HepG2 (cell line): ENCODE results near the gene ZFPM1. TPM values are rescaled to one million over a fixed set of nuclear protein-coding genes. Genes with fewer than 3 reads are reported as not detected.
A peak's percentile ranks its signal among the peaks of the same experiment; 100 is the strongest.

Experiments
- ATAC-seq: fragments of 200-7000 bp; cut with Tn5 transposase; 3 replicates; pipeline ENCODE4 v1.9.1; 2020; ENCODE audit warnings: mild to moderate bottlenecking, moderate library complexity
- BruUV-seq: library from RNA; stranded (reverse); fragments of 400-500 nt; replicated peaks from 2 replicates; lab custom pipeline; 2021; lab: Mats Ljungman, UMichigan
- CTCF ChIA-PET: fragments of 300-600 bp; formaldehyde crosslinking; extraction: SDS; loops from one replicate; lab custom pipeline; 2021; ENCODE audit warnings: low total read pairs, inconsistent platforms, low intra/inter-chr PET ratio; lab: Yijun Ruan, JAX
- POLR2A ChIA-PET: fragments of 350-600 bp; sonication (Branson Sonifier 250); formaldehyde crosslinking; loops from one replicate; lab custom pipeline; 2020; ENCODE audit warnings: antibody characterized with exemption, inconsistent platforms; lab: Yijun Ruan, JAX
- DNase-seq: peaks from one replicate; pipeline ENCODE4 v3.0.0-alpha.2; 2015; ENCODE audit warnings: low spot score
- FAIRE-seq: peaks from 3 replicates; lab custom pipeline; 2011; peaks lifted over from hg19 to GRCh38; lab: Jason Lieb, UNC
- H2AFZ ChIP-seq: one replicate; pipeline ENCODE4 v1.6.1; 2011; ENCODE audit warnings: low read length, inconsistent platforms
- H3K27ac ChIP-seq: fragments of 300-600 bp; 3 replicates; pipeline ENCODE4 v1.8.0; 2011; ENCODE audit warnings: mixed run types, mild to moderate bottlenecking, mixed read lengths, low read length, inconsistent platforms; ENCODE audit not compliant: insufficient read depth; ENCODE audit errors: extremely low read length
- H3K27me3 ChIP-seq, 2 experiments: fragments of 200-600 bp in 1 of 2; 2 replicates in 1 of 2; 3 replicates in 1 of 2; pipeline versions ENCODE4 v1.6.0 to v1.8.0; 2011; ENCODE audit warnings: low read length in 2 of 2, mild to moderate bottlenecking in 2 of 2, moderate library complexity in 2 of 2, inconsistent platforms in 1 of 2; ENCODE audit not compliant: insufficient read depth in 2 of 2, control insufficient read depth in 1 of 2
- H3K36me3 ChIP-seq, 2 experiments: fragments of 200-600 bp in 1 of 2; replicated peaks in 1 of 2; 2 replicates in 1 of 2; 3 replicates in 1 of 2; pipeline versions ENCODE4 v1.5.1 to v1.8.0; 2011; ENCODE audit warnings: low read length in 2 of 2, inconsistent platforms in 1 of 2; ENCODE audit not compliant: insufficient read depth in 2 of 2, control insufficient read depth in 1 of 2
- H3K4me1 ChIP-seq: 2 replicates; pipeline ENCODE4 v1.5.1; 2012; ENCODE audit warnings: low read length, inconsistent platforms; ENCODE audit not compliant: insufficient read depth
- H3K4me2 ChIP-seq: 2 replicates; pipeline ENCODE4 v1.6.0; 2011; ENCODE audit warnings: low read depth, low read length, inconsistent platforms
- H3K4me3 ChIP-seq, 3 experiments: fragments of 200-600 bp in 1 of 3; sonication (generic), shearing (Covaris generic) in 1 of 3; replicated peaks in 1 of 3; 2 replicates each; pipeline ENCODE4 v1.5.1; 2011 to 2016; ENCODE audit warnings: low read length in 3 of 3, inconsistent platforms in 2 of 3, low read depth in 2 of 3, mild to moderate bottlenecking in 2 of 3, control low read depth in 1 of 3, mixed read lengths in 1 of 3; ENCODE audit not compliant: insufficient read depth in 1 of 3
- H3K79me2 ChIP-seq: one replicate; pipeline ENCODE4 v1.6.1; 2011; ENCODE audit warnings: low read length, inconsistent platforms; ENCODE audit not compliant: insufficient read depth
- H3K9ac ChIP-seq: 2 replicates; pipeline ENCODE4 v1.6.0; 2011; ENCODE audit warnings: mild to moderate bottlenecking, low read depth, low read length, inconsistent platforms; ENCODE audit not compliant: insufficient read depth
- H3K9me3 ChIP-seq: 2 replicates; pipeline ENCODE4 v1.5.1; 2012; ENCODE audit warnings: mild to moderate bottlenecking, low read length
- H4K20me1 ChIP-seq: 2 replicates; pipeline ENCODE4 v1.6.0; 2011; ENCODE audit warnings: inconsistent platforms, mild to moderate bottlenecking, low read length, moderate library complexity; ENCODE audit not compliant: insufficient read depth
- AGO2 ChIP-seq: fragments of 200-400 bp; formaldehyde crosslinking; optimal IDR thresholded peaks from 2 replicates; pipeline ENCODE3; 2017; ENCODE audit warnings: mild to moderate bottlenecking, low read depth, low read length, moderate library complexity
- GZF1 ChIP-seq: sonication (generic); formaldehyde crosslinking; IDR thresholded peaks from 2 replicates; pipeline ENCODE4 v1.5.1; 2020; ENCODE audit warnings: mild to moderate bottlenecking, missing genetic modification reagents
- RBM22 ChIP-seq: fragments of 200-400 bp; formaldehyde crosslinking; optimal IDR thresholded peaks from 2 replicates; pipeline ENCODE3; 2017; ENCODE audit warnings: mild to moderate bottlenecking, low read length, moderate library complexity
- SRSF1 ChIP-seq: fragments of 200-400 bp; formaldehyde crosslinking; optimal IDR thresholded peaks from 2 replicates; pipeline ENCODE3; 2017; ENCODE audit warnings: mild to moderate bottlenecking, low read depth, low read length, moderate library complexity
- ZFX ChIP-seq: sonication (generic); formaldehyde crosslinking; IDR thresholded peaks from 2 replicates; pipeline ENCODE4 v1.4.0; 2020; ENCODE audit warnings: mild to moderate bottlenecking, low read depth, missing genetic modification reagents, moderate library complexity
- ZNF121 ChIP-seq: sonication (generic); formaldehyde crosslinking; IDR thresholded peaks from 2 replicates; pipeline ENCODE4 v1.5.0; 2020; ENCODE audit warnings: mild to moderate bottlenecking, missing genetic modification reagents
- ZNF713 ChIP-seq: sonication (generic); formaldehyde crosslinking; IDR thresholded peaks from 2 replicates; pipeline ENCODE4 v1.4.0; 2020; ENCODE audit warnings: mild to moderate bottlenecking, missing genetic modification reagents
- ZNF775 ChIP-seq: sonication (generic); formaldehyde crosslinking; IDR thresholded peaks from 2 replicates; pipeline ENCODE4 v1.4.0; 2020; ENCODE audit warnings: missing genetic modification reagents, mild to moderate bottlenecking, moderate library complexity, borderline replicate concordance
- WGBS: methylation state at CpG from one replicate; pipeline ENCODE4 v1.1.6; 2017; ENCODE audit warnings: low lambda C conversion rate; 5-methylcytosine and 5-hydroxymethylcytosine counted together
- in situ Hi-C: cut with HindIII; loops from 2 replicates; pipeline ENCODE4 v1.10.0; 2017; ENCODE audit warnings: low pct_unique_long_range_greater_than_20kb; ENCODE audit not compliant: extremely low pct_ligation_motif_present
- intact Hi-C: fragments of 100-400 bp; cut with micrococcal nuclease; formaldehyde crosslinking; loops from one replicate; pipeline ENCODE4 v1.10.0; 2022; ENCODE audit not compliant: unreplicated experiment
- polyA plus RNA-seq, 8 experiments: library from polyadenylated mRNA; depleted of rRNA in 3 of 8; stranded (reverse) in 7 of 8; unstranded in 1 of 8; fragments of >200 nt; fragmentation: Illumina TruSeq in 4 of 8; extraction: Trizol in 4 of 8; gene quantifications; 2 replicates each; pipeline versions ENCODE4 v1.2.1 to v1.2.3, GENCODE V29; 2011 to 2016; ENCODE audit warnings: low read depth in 4 of 8, missing spikeins in 1 of 8, mixed read lengths in 1 of 8; ENCODE audit not compliant: insufficient read depth in 1 of 8
- total RNA-seq, 5 experiments: library from RNA; depleted of rRNA; stranded (reverse); fragments of >200 nt; fragmentation: Illumina TruSeq; extraction: Trizol; gene quantifications; 2 replicates each; pipeline ENCODE4 v1.2.3, GENCODE V29; 2016; ENCODE audit warnings: low read depth in 1 of 5
- TF ChIP-seq, protein P1 (sequence below): sonication (generic); formaldehyde crosslinking; IDR thresholded peaks from 2 replicates; pipeline ENCODE4 v1.8.1; 2023; ENCODE audit warnings: mild to moderate bottlenecking, inconsistent platforms, moderate library complexity, missing genetic modification reagents, borderline replicate concordance
- TF ChIP-seq, protein P2 (sequence below): sonication (generic); formaldehyde crosslinking; IDR thresholded peaks from 2 replicates; pipeline ENCODE4 v1.5.0; 2020; ENCODE audit warnings: missing genetic modification reagents, mild to moderate bottlenecking, borderline replicate concordance
- TF ChIP-seq, protein P3 (sequence below): sonication (generic); formaldehyde crosslinking; IDR thresholded peaks from 2 replicates; pipeline ENCODE4 v1.5.1; 2020; ENCODE audit warnings: mild to moderate bottlenecking, missing genetic modification reagents, moderate library complexity
- TF ChIP-seq, protein P4 (sequence below): sonication (generic); formaldehyde crosslinking; IDR thresholded peaks from 2 replicates; pipeline ENCODE4 v1.5.1; 2020; ENCODE audit warnings: missing genetic modification reagents, mild to moderate bottlenecking, borderline replicate concordance

ZFPM1 gene
- total and polyA plus RNA-seq, 2 of the 13 experiments (the other 11 are each of a cell fraction or from before 2014, with no cell fraction given): 1.3 to 3.8 TPM

DNA sequence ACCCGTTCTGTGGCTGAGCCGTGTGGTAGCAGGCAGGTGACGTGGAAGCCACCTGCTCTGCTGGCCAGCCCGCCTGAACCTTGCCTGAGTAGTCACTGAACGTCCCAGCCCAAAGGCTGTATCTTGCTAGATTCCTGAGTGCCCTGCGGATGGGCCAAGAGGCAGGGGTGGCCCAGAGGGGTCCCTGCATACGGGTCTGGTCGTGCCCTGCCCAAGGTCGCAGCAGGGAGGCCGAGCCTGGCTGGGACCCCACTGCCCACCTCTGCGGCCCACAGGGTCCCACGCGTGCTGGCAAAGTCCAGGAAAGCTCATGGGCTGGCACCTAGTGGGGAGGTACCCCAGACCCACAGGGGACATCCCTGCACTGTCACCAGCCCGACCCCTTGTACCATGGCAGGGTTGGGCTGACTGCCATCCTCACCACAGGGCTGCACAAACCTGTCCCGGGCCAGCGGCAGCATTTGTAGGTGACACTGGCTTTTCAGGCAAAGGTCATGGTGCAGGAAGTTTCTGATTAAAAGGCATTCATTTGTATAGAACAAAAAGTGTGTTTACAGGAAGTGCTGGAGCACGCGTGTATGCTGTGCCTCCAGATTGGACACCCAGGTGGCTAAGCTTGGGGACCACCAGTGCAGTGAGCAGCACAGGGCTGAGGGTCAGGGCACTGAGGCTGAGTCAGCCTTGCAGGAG lies 72.0 kb downstream of the ZFPM1 start:
- no peak for ATAC-seq

More for the DNA sequence above, 72.0 kb downstream of the ZFPM1 start:
- H3K27ac ChIP-seq: no peak overlapping the region
- POLR2A ChIA-PET: interaction anchor here (0.5 to 1.0 kb wide), 3 partner anchors 20 to 96 kb away, joined by 3 to 4 read pairs (median 3); no protein-coding TSS in a partner anchor
- peaks cover 31% of the 10 kb centered on the region for H3K4me1 ChIP-seq
- BruUV-seq: no TSS peak
- H3K4me3 ChIP-seq: no peak overlapping the region
- TF ChIP-seq, protein P1, sequence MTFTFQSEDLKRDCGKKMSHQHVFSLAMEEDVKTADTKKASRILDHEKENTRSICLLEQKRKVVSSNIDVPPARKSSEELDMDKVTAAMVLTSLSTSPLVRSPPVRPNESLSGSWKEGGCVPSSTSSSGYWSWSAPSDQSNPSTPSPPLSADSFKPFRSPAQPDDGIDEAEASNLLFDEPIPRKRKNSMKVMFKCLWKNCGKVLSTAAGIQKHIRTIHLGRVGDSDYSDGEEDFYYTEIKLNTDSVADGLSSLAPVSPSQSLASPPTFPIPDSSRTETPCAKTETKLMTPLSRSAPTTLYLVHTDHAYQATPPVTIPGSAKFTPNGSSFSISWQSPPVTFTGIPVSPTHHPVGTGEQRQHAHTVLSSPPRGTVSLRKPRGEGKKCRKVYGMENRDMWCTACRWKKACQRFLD (CRISPR knock-in tag): 0 out of 2 replicates have a peak, but pooled peaks have one; percentile 44
- no peak for TF ChIP-seq ZNF775 (CRISPR knock-in tag)
- 0 out of 2 replicates have a peak, but pooled peaks have one; percentile 24 for TF ChIP-seq ZFX (CRISPR knock-in tag)
- TF ChIP-seq SRSF1: peak; percentile 12
- TF ChIP-seq, protein P2, sequence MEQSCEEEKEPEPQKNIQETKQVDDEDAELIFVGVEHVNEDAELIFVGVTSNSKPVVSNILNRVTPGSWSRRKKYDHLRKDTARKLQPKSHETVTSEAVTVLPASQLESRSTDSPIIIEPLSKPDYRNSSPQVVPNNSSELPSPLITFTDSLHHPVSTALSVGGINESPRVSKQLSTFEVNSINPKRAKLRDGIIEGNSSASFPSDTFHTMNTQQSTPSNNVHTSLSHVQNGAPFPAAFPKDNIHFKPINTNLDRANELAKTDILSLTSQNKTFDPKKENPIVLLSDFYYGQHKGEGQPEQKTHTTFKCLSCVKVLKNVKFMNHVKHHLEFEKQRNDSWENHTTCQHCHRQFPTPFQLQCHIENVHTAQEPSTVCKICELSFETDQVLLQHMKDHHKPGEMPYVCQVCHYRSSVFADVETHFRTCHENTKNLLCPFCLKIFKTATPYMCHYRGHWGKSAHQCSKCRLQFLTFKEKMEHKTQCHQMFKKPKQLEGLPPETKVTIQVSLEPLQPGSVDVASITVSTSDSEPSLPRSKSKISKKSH: 0 out of 2 replicates have a peak, but pooled peaks have one; percentile 14
- no peak for TF ChIP-seq GZF1 (CRISPR knock-in tag)
- TF ChIP-seq ZNF121 (CRISPR knock-in tag): peak; percentile 35; the same call in 1 of the 2 replicates
- no peak for TF ChIP-seq ZNF713 (CRISPR knock-in tag)
- TF ChIP-seq, protein P3, sequence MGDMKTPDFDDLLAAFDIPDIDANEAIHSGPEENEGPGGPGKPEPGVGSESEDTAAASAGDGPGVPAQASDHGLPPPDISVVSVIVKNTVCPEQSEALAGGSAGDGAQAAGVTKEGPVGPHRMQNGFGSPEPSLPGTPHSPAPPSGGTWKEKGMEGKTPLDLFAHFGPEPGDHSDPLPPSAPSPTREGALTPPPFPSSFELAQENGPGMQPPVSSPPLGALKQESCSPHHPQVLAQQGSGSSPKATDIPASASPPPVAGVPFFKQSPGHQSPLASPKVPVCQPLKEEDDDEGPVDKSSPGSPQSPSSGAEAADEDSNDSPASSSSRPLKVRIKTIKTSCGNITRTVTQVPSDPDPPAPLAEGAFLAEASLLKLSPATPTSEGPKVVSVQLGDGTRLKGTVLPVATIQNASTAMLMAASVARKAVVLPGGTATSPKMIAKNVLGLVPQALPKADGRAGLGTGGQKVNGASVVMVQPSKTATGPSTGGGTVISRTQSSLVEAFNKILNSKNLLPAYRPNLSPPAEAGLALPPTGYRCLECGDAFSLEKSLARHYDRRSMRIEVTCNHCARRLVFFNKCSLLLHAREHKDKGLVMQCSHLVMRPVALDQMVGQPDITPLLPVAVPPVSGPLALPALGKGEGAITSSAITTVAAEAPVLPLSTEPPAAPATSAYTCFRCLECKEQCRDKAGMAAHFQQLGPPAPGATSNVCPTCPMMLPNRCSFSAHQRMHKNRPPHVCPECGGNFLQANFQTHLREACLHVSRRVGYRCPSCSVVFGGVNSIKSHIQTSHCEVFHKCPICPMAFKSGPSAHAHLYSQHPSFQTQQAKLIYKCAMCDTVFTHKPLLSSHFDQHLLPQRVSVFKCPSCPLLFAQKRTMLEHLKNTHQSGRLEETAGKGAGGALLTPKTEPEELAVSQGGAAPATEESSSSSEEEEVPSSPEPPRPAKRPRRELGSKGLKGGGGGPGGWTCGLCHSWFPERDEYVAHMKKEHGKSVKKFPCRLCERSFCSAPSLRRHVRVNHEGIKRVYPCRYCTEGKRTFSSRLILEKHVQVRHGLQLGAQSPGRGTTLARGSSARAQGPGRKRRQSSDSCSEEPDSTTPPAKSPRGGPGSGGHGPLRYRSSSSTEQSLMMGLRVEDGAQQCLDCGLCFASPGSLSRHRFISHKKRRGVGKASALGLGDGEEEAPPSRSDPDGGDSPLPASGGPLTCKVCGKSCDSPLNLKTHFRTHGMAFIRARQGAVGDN (CRISPR knock-in tag): peak; percentile 28; the same call in 1 of the 2 replicates
- TF ChIP-seq RBM22: peak; percentile 6
- TF ChIP-seq, protein P4, sequence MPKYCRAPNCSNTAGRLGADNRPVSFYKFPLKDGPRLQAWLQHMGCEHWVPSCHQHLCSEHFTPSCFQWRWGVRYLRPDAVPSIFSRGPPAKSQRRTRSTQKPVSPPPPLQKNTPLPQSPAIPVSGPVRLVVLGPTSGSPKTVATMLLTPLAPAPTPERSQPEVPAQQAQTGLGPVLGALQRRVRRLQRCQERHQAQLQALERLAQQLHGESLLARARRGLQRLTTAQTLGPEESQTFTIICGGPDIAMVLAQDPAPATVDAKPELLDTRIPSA (CRISPR knock-in tag): no peak
- TF ChIP-seq AGO2: peak; percentile 10
- TF ChIP-seq, all 625 proteins: peak for 8
- no peaks in the 10 kb centered on the region; the same call in 1 of the 2 replicates for H4K20me1 ChIP-seq
- H3K4me2 ChIP-seq: no peak overlapping the region
- H2AFZ ChIP-seq: no peak overlapping the region
- 79% methylated on average over 7 of the region's 18 CpGs for WGBS
- CTCF ChIA-PET: interaction anchor here (4.3 kb wide), 1 partner anchor 82 kb away, joined by 88 read pairs; no protein-coding TSS in a partner anchor
- peaks cover 24 to 30% of the 10 kb centered on the region in 2 experiments; a peak in 4 of 5 replicates for H3K36me3 ChIP-seq
- no peak overlapping the region for H3K9ac ChIP-seq
- no peaks in the 10 kb centered on the region for H3K27me3 ChIP-seq
- DNase-seq: no peak
- in situ Hi-C loops (no loop called here), intact Hi-C loops (no loop called here)
- H3K9me3 ChIP-seq: no peaks in the 10 kb centered on the region
- no peak for FAIRE-seq
- peaks cover 1% of the 10 kb centered on the region for H3K79me2 ChIP-seq
